Stomach (tissue), 9 donors: ENCODE results near the gene RREB1. TPM values are rescaled to one million over a fixed set of nuclear protein-coding genes. Genes with fewer than 3 reads are reported as not detected.
A peak's percentile ranks its signal among the peaks of the same experiment; 100 is the strongest.

ENCODE experiments used
- DNase-seq, 2 donors: peaks; one replicate each; pipeline versions ENCODE4 v3.0.0 to v3.0.0-alpha.2; 2013 to 2019
- H3K27ac ChIP-seq, 5 donors: fragments of 200-600 bp in 4 of 5; sonication (generic) in 4 of 5; one replicate each; pipeline ENCODE4 v1.5.1; 2013 to 2019; ENCODE audit warnings: mild to moderate bottlenecking in 1 of 5, moderate library complexity in 1 of 5
- H3K27me3 ChIP-seq, 3 donors: fragments of 200-600 bp; sonication (generic); one replicate each; pipeline ENCODE4 v1.5.1; 2017 to 2019; ENCODE audit warnings: mixed run types in 1 of 3
- H3K36me3 ChIP-seq, 4 donors: fragments of 200-600 bp; sonication (generic); 1 replicate in 3 of 4; 2 replicates in 1 of 4; pipeline ENCODE4 v1.5.1; 2016 to 2019
- H3K4me1 ChIP-seq, 4 donors: fragments of 200-600 bp; sonication (generic); one replicate each; pipeline ENCODE4 v1.5.1; 2016 to 2019
- H3K4me3 ChIP-seq, 4 donors: fragments of 200-600 bp; sonication (generic) in 3 of 4; one replicate each; pipeline ENCODE4 v1.5.1; 2016 to 2019; ENCODE audit warnings: mild to moderate bottlenecking in 1 of 4
- H3K9me3 ChIP-seq, 4 donors: fragments of 200-600 bp; sonication (generic); one replicate each; pipeline ENCODE4 v1.5.1; 2016 to 2019
- CTCF ChIP-seq, 7 experiments: fragments of 450-650 bp in 4 of 7; fragments of 200-600 bp in 3 of 7; sonication (generic) in 3 of 7; IDR thresholded peaks; one replicate each; pipeline ENCODE4 v1.5.1; 2016 to 2019; ENCODE audit warnings: antibody characterized with exemption in 7 of 7, control low read depth in 2 of 7, mild to moderate bottlenecking in 1 of 7
- EP300 ChIP-seq: sonication (generic); formaldehyde crosslinking; IDR thresholded peaks from one replicate; pipeline ENCODE4 v1.6.1; 2017; ENCODE audit warnings: antibody characterized with exemption
- POLR2A ChIP-seq, 4 donors: fragments of 450-650 bp; IDR thresholded peaks; one replicate each; pipeline ENCODE4 v1.6.1; 2016; ENCODE audit warnings: antibody characterized with exemption in 4 of 4, control low read depth in 2 of 4, mild to moderate bottlenecking in 1 of 4, moderate library complexity in 1 of 4
- POLR2AphosphoS5 ChIP-seq, 3 donors: sonication (generic); formaldehyde crosslinking; IDR thresholded peaks; one replicate each; pipeline ENCODE4 v1.6.1; 2016; ENCODE audit warnings: antibody characterized with exemption in 3 of 3
- WGBS, 5 donors: extraction: QIAGEN DNeasy Blood & Tissue Kit in 3 of 5; methylation state at CpG; one replicate each; pipeline versions ENCODE4 v1.1.5 to v1.1.7; 2013 to 2018; 5-methylcytosine and 5-hydroxymethylcytosine counted together
- intact Hi-C: fragments of 100-400 bp; cut with DNase I; formaldehyde crosslinking; loops from one replicate; pipeline ENCODE4 v1.15.1; 2023; ENCODE audit warnings: low total_unique reads
- polyA plus RNA-seq, 3 donors: library from polyadenylated mRNA; stranded (reverse); fragments of 200-250 nt; gene quantifications; one replicate each; pipeline ENCODE4 v1.2.3, GENCODE V29; 2013
- total RNA-seq, 5 donors: library from RNA; depleted of rRNA; stranded (reverse); fragments of >200 nt; gene quantifications; one replicate each; pipeline versions ENCODE4 v1.1.0 to v1.2.3, GENCODE V29; 2014 to 2016
- donor health status: healthy with polysubstance abuse.
- donor health status: Bipolar disorder and iron deficiency.
- donor health status: healthy.

Gene RREB1
- total and polyA plus RNA-seq, 8 donors = 4.0 to 125 (median 45.3) TPM

DNA sequence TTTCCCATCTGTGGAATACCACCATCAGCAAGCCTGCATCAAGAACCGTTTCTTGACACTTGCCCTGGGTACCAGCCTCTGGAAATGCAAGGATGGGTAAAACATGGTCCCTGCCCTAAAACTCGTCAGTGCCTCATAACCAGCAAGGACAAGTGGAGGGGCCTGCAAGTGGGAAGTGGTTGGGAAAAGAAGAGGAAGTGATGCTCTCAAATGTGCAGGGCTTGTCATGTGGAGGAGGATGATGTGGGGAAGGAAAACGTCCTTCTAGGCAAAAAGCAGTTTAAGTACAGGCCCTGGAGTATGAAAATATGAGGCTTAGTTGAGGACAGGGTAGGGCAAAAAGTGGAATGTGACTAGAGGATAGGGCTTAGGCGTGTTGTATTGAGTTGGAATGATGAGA, 19.0 kb downstream of the RREB1 start:
- intact Hi-C loops = no loop called here
- TF ChIP-seq CTCF (IDR thresholded peaks at IDR 0.05) = no peak
- no peak for TF ChIP-seq POLR2AphosphoS5 (IDR thresholded peaks at IDR 0.05)
- no peak for TF ChIP-seq POLR2A (IDR thresholded peaks at IDR 0.05)
- no peak for TF ChIP-seq EP300
- DNase-seq = no peak
- 67 to 76% (median 70%) methylated on average over 4 of the region's 4 CpGs for WGBS, 5 donors
- H3K9me3 ChIP-seq = no peaks in the 10 kb centered on the region
- peaks cover 0 to 18% (median 4%) of the 10 kb centered on the region in 4 donors for H3K36me3 ChIP-seq
- H3K4me1 ChIP-seq = peaks cover 41 to 97% (median 63%) of the 10 kb centered on the region in 4 donors
- no peaks in the 10 kb centered on the region for H3K27me3 ChIP-seq
- H3K4me3 ChIP-seq = no peak overlapping the region
- peak overlapping the region in 3 of 5 donors; percentile 6 to 43 (median 28) for H3K27ac ChIP-seq

DNA sequence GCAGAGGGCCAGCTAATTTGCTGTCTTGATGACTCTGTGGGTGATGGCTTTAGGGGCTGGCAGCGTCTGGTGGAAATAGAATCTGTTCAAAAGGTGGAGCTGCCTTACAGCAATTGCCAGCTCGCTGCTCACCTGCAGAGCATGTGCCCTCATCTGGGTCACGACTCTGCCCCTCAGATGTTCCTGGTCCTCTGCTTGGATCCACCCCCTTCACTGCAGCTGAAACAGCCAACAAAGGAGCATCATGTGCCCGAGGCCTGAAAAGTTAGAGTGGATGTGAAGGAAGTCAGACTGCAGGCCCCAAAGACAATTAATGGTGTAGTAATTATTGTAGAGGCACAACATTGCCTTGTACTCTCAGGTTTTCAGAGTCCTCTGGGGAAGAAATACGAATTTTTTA, 19.9 kb downstream of the RREB1 start:
- Histone ChIP-seq H3K36me3 (peaks cover 0 to 17% (median 3%) of the 10 kb centered on the region in 4 donors), H3K4me3 (no peak overlapping the region), H3K27me3 (no peaks in the 10 kb centered on the region), H3K27ac (peak overlapping the region in 2 of 5 donors; percentile 20 to 43), H3K4me1 (peaks cover 45 to 97% (median 66%) of the 10 kb centered on the region in 4 donors), H3K9me3 (no peaks in the 10 kb centered on the region)
- WGBS, 5 donors = 72 to 83% (median 76%) methylated on average over 4 to 5 of the region's 5 CpGs
- TF ChIP-seq POLR2AphosphoS5 (IDR thresholded peaks at IDR 0.05) = no peak
- no peak for TF ChIP-seq EP300
- no peak for TF ChIP-seq CTCF (IDR thresholded peaks at IDR 0.05)
- TF ChIP-seq POLR2A (IDR thresholded peaks at IDR 0.05) = no peak
- DNase-seq = no peak
- intact Hi-C loops = no loop called here

DNA sequence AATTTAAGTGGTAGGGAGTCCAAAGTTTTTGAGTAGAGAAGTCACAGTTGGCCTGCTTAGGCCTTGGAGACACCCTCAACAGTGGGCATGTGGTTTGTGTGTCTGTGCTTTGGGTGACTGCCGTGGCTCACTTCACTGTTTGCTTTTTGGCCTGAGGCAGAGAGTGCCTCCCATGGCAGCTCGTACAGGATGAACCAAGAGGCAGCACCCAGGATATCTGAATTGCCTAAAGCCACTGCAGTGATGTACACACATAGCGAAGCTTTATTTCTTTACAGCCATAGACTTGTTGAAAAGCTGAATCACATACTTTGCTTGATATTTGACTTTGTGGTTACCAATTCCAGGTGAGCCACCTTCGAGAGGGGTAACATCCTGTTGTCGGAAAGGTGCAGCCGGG, 21.6 kb downstream of the RREB1 start:
- no peak for DNase-seq
- no peak overlapping the region for H3K4me3 ChIP-seq
- WGBS, 5 donors = 60 to 68% (median 65%) methylated on average over 6 of the region's 6 CpGs
- H3K27ac ChIP-seq = peak overlapping the region; percentile 52 to 77 (median 71)
- peaks cover 0 to 10% (median 0%) of the 10 kb centered on the region in 4 donors for H3K36me3 ChIP-seq
- H3K4me1 ChIP-seq = peaks cover 37 to 96% (median 60%) of the 10 kb centered on the region in 4 donors
- intact Hi-C loops = no loop called here
- H3K27me3 ChIP-seq = no peaks in the 10 kb centered on the region
- no peak for TF ChIP-seq EP300
- no peak for TF ChIP-seq POLR2AphosphoS5 (IDR thresholded peaks at IDR 0.05)
- TF ChIP-seq CTCF (IDR thresholded peaks at IDR 0.05) = no peak
- no peak for TF ChIP-seq POLR2A (IDR thresholded peaks at IDR 0.05)
- H3K9me3 ChIP-seq = no peaks in the 10 kb centered on the region

- peak in 1 of 2 donors; percentile 34 for DNase-seq
- peaks cover 31 to 96% (median 55%) of the 10 kb centered on the region in 4 donors for H3K4me1 ChIP-seq
- no peak overlapping the region for H3K4me3 ChIP-seq
- 46 to 59% (median 55%) methylated on average over 8 to 9 of the region's 9 CpGs for WGBS, 5 donors
- intact Hi-C loops = no loop called here
- H3K27ac ChIP-seq = peak overlapping the region; percentile 52 to 77 (median 71)
- TF ChIP-seq EP300 = no peak
- no peak for TF ChIP-seq POLR2A (IDR thresholded peaks at IDR 0.05)
- no peak for TF ChIP-seq CTCF (IDR thresholded peaks at IDR 0.05)
- peak in 2 of 3 donors; percentile 22 to 32 for TF ChIP-seq POLR2AphosphoS5 (IDR thresholded peaks at IDR 0.05)
- H3K27me3 ChIP-seq = no peaks in the 10 kb centered on the region
- H3K36me3 ChIP-seq = peaks cover 0 to 10% (median 0%) of the 10 kb centered on the region in 4 donors
- no peaks in the 10 kb centered on the region for H3K9me3 ChIP-seq
Measured at GRCh38 chr6:7129784-7130569, 22.2 kb downstream of the RREB1 start.
